HG02610 (cell line): ENCODE results near the gene FITM1.

Experiments
- ATAC-seq: cut with Tn5 transposase; IDR thresholded peaks from one replicate; pipeline ENCODE4 v1.9.1; 2021; ENCODE audit warnings: mild to moderate bottlenecking, moderate library complexity; ENCODE audit not compliant: unreplicated experiment

The FITM1 gene

DNA sequence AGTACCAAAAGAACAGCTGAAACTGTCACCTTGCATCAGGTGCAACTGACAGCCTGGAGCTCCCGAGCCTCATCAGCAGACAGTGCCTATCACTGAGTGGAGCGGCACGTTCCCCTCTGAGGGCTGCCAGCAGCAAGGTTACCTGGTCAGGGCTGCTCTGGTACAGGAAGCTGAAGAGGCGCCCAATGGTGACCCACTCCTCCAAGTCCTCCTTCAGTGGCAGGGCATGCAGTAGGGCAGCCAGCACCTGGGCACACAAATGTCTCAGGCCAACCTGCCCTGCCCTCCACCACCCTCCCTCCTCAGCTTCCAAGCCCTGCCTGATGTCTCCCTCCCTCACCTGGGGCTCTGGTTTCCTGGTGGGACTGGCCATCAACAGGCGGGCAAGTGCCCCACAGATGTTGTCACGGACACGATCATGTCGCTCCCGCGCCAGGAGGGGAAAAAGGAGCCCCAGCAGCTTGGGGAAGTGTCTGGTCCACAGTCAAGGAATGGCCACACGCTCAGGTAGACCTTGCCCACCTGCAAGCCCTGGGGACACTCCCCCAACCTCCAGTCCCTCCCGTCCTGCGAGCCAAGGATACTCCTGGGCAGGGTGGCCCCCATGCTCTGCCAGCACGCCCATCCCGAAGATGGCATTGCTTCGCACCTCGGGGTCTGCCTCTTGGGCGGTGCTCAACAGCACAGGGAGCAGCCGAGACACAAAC is 51.1 kb downstream of the FITM1 start:
- ATAC-seq: no peak
